DOHH2 (cell line): ENCODE data around the gene EML6.

Source experiments
- CTCF ChIP-seq: fragments of 200-600 bp; sonication (generic); IDR thresholded peaks from one replicate; pipeline ENCODE4 v1.5.1; 2014; ENCODE audit warnings: antibody characterized with exemption, mild to moderate bottlenecking, low read depth, low read length; ENCODE audit not compliant: poor library complexity, severe bottlenecking
- EZH2phosphoT487 ChIP-seq: fragments of 200-600 bp; sonication (generic); IDR thresholded peaks from 2 replicates; pipeline ENCODE4 v1.6.1; 2017; ENCODE audit warnings: borderline replicate concordance, mild to moderate bottlenecking, antibody characterized with exemption, low read length, moderate library complexity, mixed read lengths

GRCh38 chr2:54770211-54770610, 46.7 kb downstream of the EML6 start:
- TF ChIP-seq EZH2phosphoT487 (no peak), CTCF (no peak)
